Dendritic cell treated with granulocyte-macrophage colony-stimulating factor and Interleukin-4, amounts not matched to agents 40 ng/mL and 50 ng/mL, for 4 days (primary cell): ENCODE results near the gene BIK.
A peak's percentile ranks its signal among the peaks of the same experiment; 100 is the strongest.
"Not testable (repeated sequence)": the region's sequence is repeated elsewhere in the genome, so short reads cannot be mapped to it uniquely, and the experiment has no call there.

Experiments
- H3K27ac Mint-ChIP-seq: one replicate; pipeline ENCODE4 v1.8.0; 2022; ENCODE audit warnings: mild to moderate bottlenecking, mixed read lengths
- H3K27me3 Mint-ChIP-seq: one replicate; pipeline ENCODE4 v1.8.0; 2022; ENCODE audit warnings: mild to moderate bottlenecking, mixed read lengths
- H3K36me3 Mint-ChIP-seq: one replicate; pipeline ENCODE4 v1.8.0; 2022; ENCODE audit warnings: low read depth, mixed read lengths
- H3K4me1 Mint-ChIP-seq: one replicate; pipeline ENCODE4 v1.8.0; 2022; ENCODE audit warnings: low read depth, mixed read lengths
- H3K4me3 Mint-ChIP-seq: one replicate; pipeline ENCODE4 v1.8.0; 2022; ENCODE audit warnings: mild to moderate bottlenecking, moderate library complexity, mixed read lengths
- H3K9me3 Mint-ChIP-seq: one replicate; pipeline ENCODE4 v1.8.0; 2022; ENCODE audit warnings: mixed read lengths
- intact Hi-C: fragments of 100-400 bp; cut with micrococcal nuclease; formaldehyde crosslinking; loops from one replicate; pipeline ENCODE4 v1.15.0; 2022

Gene BIK

GRCh38 chr22:43092085-43092484, 18.5 kb upstream of the BIK start:
- peaks cover 20% of the 10 kb centered on the region for H3K9me3 Mint-ChIP-seq
- H3K4me1 Mint-ChIP-seq, result peaks cover 31% of the 10 kb centered on the region
- H3K27ac Mint-ChIP-seq, result peak overlapping the region; percentile 62
- no peaks in the 10 kb centered on the region for H3K27me3 Mint-ChIP-seq
- H3K36me3 Mint-ChIP-seq, result no peaks in the 10 kb centered on the region
- intact Hi-C loops, result no loop called here
- no peak overlapping the region for H3K4me3 Mint-ChIP-seq

- H3K36me3 Mint-ChIP-seq, result no peaks in the 10 kb centered on the region
- peaks cover 22% of the 10 kb centered on the region for H3K9me3 Mint-ChIP-seq
- intact Hi-C loops, result no loop called here
- H3K4me3 Mint-ChIP-seq, result no peak overlapping the region
- no peaks in the 10 kb centered on the region for H3K27me3 Mint-ChIP-seq
- H3K27ac Mint-ChIP-seq, result peak overlapping the region; percentile 39
- H3K4me1 Mint-ChIP-seq, result peaks cover 22% of the 10 kb centered on the region
Measured at GRCh38 chr22:43094085-43094484, 16.5 kb upstream of the BIK start.

- H3K4me1 Mint-ChIP-seq, result peaks cover 18% of the 10 kb centered on the region
- intact Hi-C loops, result no loop called here
- peaks cover 22% of the 10 kb centered on the region for H3K9me3 Mint-ChIP-seq
- no peaks in the 10 kb centered on the region for H3K27me3 Mint-ChIP-seq
- peak overlapping the region; percentile 39 for H3K27ac Mint-ChIP-seq
- H3K36me3 Mint-ChIP-seq, result no peaks in the 10 kb centered on the region
- no peak overlapping the region for H3K4me3 Mint-ChIP-seq
Measured at GRCh38 chr22:43094551-43094950, 16.0 kb upstream of the BIK start.

GRCh38 chr22:43096420-43096819, 14.1 kb upstream of the BIK start:
- H3K9me3 Mint-ChIP-seq, result peaks cover 22% of the 10 kb centered on the region
- H3K36me3 Mint-ChIP-seq, result no peaks in the 10 kb centered on the region
- intact Hi-C loops, result no loop called here
- no peak overlapping the region for H3K4me3 Mint-ChIP-seq
- H3K27me3 Mint-ChIP-seq, result no peaks in the 10 kb centered on the region
- no peak overlapping the region for H3K27ac Mint-ChIP-seq
- peaks cover 25% of the 10 kb centered on the region for H3K4me1 Mint-ChIP-seq

- Mint-ChIP-seq H3K36me3 (no peaks in the 10 kb centered on the region), H3K4me3 (no peak overlapping the region), H3K4me1 (peaks cover 18% of the 10 kb centered on the region), H3K27ac (peak overlapping the region; percentile 19), H3K9me3 (peaks cover 22% of the 10 kb centered on the region), H3K27me3 (no peaks in the 10 kb centered on the region)
- intact Hi-C loops, result no loop called here
Measured at GRCh38 chr22:43098356-43098755, 12.2 kb upstream of the BIK start.

GRCh38 chr22:43099095-43099494, 11.5 kb upstream of the BIK start:
- no peak overlapping the region for H3K4me3 Mint-ChIP-seq
- H3K4me1 Mint-ChIP-seq, result peaks cover 21% of the 10 kb centered on the region
- H3K36me3 Mint-ChIP-seq, result no peaks in the 10 kb centered on the region
- peaks cover 22% of the 10 kb centered on the region for H3K9me3 Mint-ChIP-seq
- H3K27ac Mint-ChIP-seq, result peak overlapping the region; percentile 19
- no peaks in the 10 kb centered on the region for H3K27me3 Mint-ChIP-seq
- intact Hi-C loops, result no loop called here

- H3K27ac Mint-ChIP-seq, result peak overlapping the region; percentile 25
- H3K4me3 Mint-ChIP-seq, result no peak overlapping the region
- H3K36me3 Mint-ChIP-seq, result no peaks in the 10 kb centered on the region
- intact Hi-C loops, result no loop called here
- H3K4me1 Mint-ChIP-seq, result peaks cover 22% of the 10 kb centered on the region
- H3K9me3 Mint-ChIP-seq, result peaks cover 21% of the 10 kb centered on the region
- peaks cover 3% of the 10 kb centered on the region for H3K27me3 Mint-ChIP-seq
Measured at GRCh38 chr22:43100225-43100624, 10.3 kb upstream of the BIK start.

GRCh38 chr22:43101306-43101705, 9.2 kb upstream of the BIK start:
- Mint-ChIP-seq H3K27ac (peak overlapping the region; percentile 51), H3K9me3 (peaks cover 10% of the 10 kb centered on the region), H3K4me3 (no peak overlapping the region), H3K36me3 (no peaks in the 10 kb centered on the region), H3K4me1 (peaks cover 22% of the 10 kb centered on the region), H3K27me3 (peaks cover 3% of the 10 kb centered on the region)
- intact Hi-C loops, result no loop called here

- intact Hi-C loops, H3K36me3 Mint-ChIP-seq, H3K4me3 Mint-ChIP-seq, H3K9me3 Mint-ChIP-seq: not testable (repeated sequence)
- Mint-ChIP-seq H3K27ac (peak overlapping the region; percentile 73), H3K4me1 (peaks cover 22% of the 10 kb centered on the region), H3K27me3 (peaks cover 18% of the 10 kb centered on the region)
Measured at GRCh38 chr22:43104056-43104625, 6.4 kb upstream of the BIK start.

GRCh38 chr22:43104950-43105349, 5.6 kb upstream of the BIK start:
- peaks cover 22% of the 10 kb centered on the region for H3K4me1 Mint-ChIP-seq
- H3K9me3 Mint-ChIP-seq, H3K4me3 Mint-ChIP-seq, H3K36me3 Mint-ChIP-seq, H3K27ac Mint-ChIP-seq, intact Hi-C loops: not testable (repeated sequence)
- peaks cover 25% of the 10 kb centered on the region for H3K27me3 Mint-ChIP-seq

GRCh38 chr22:43106302-43106701, 4.2 kb upstream of the BIK start:
- intact Hi-C loops, result no loop called here
- Mint-ChIP-seq H3K27ac (no peak overlapping the region), H3K36me3 (no peaks in the 10 kb centered on the region), H3K27me3 (peaks cover 35% of the 10 kb centered on the region), H3K9me3 (no peaks in the 10 kb centered on the region), H3K4me3 (no peak overlapping the region), H3K4me1 (peaks cover 24% of the 10 kb centered on the region)

- no peak overlapping the region for H3K27ac Mint-ChIP-seq
- no peaks in the 10 kb centered on the region for H3K36me3 Mint-ChIP-seq
- H3K4me1 Mint-ChIP-seq, result peaks cover 28% of the 10 kb centered on the region
- peaks cover 67% of the 10 kb centered on the region for H3K27me3 Mint-ChIP-seq
- intact Hi-C loops, result no loop called here
- H3K9me3 Mint-ChIP-seq, result no peaks in the 10 kb centered on the region
- no peak overlapping the region for H3K4me3 Mint-ChIP-seq
Measured at GRCh38 chr22:43109511-43109910, 1.0 kb upstream of the BIK start.

- Mint-ChIP-seq H3K4me3 (peak overlapping the region; percentile 56), H3K4me1 (peaks cover 27% of the 10 kb centered on the region), H3K9me3 (no peaks in the 10 kb centered on the region), H3K27ac (no peak overlapping the region), H3K27me3 (peaks cover 69% of the 10 kb centered on the region), H3K36me3 (no peaks in the 10 kb centered on the region)
- intact Hi-C loops, result no loop called here
Measured at GRCh38 chr22:43109921-43110443, 568 bp upstream of the BIK start.

GRCh38 chr22:43110927-43111623, 525 bp downstream of the BIK start:
- Mint-ChIP-seq H3K36me3 (no peaks in the 10 kb centered on the region), H3K9me3 (no peaks in the 10 kb centered on the region), H3K27me3 (peaks cover 70% of the 10 kb centered on the region), H3K4me3 (peak overlapping the region; percentile 81), H3K27ac (no peak overlapping the region), H3K4me1 (peaks cover 34% of the 10 kb centered on the region)
- intact Hi-C loops, result no loop called here
